MCF 10A (cell line): ENCODE results near the gene RNF213. TPM values are rescaled to one million over a fixed set of nuclear protein-coding genes. Genes with fewer than 3 reads are reported as not detected.
"Not testable (repeated sequence)": the region's sequence is repeated elsewhere in the genome, so short reads cannot be mapped to it uniquely, and the experiment has no call there.

Experiments used
- BruUV-seq: library from RNA; stranded (reverse); fragments of 400-500 nt; replicated peaks from 2 replicates; lab custom pipeline; 2021; lab: Mats Ljungman, UMichigan
- CTCF ChIA-PET: fragments of 300-600 bp; sonication (Branson Sonifier 250); formaldehyde crosslinking; extraction: SDS; loops from one replicate; lab custom pipeline; 2021; ENCODE audit warnings: antibody characterized with exemption, inconsistent platforms; lab: Yijun Ruan, JAX
- POLR2A ChIA-PET: fragments of 300-600, 350-650 bp; sonication (Branson Sonifier 250); formaldehyde crosslinking; extraction: SDS; loops from one replicate; lab custom pipeline; 2020; ENCODE audit warnings: antibody characterized with exemption, inconsistent platforms; lab: Yijun Ruan, JAX
- DNase-seq: peaks from one replicate; pipeline ENCODE4 v3.0.0-alpha.2; 2018; ENCODE audit not compliant: unreplicated experiment
- H3K27ac Mint-ChIP-seq: one replicate; pipeline ENCODE4 v1.8.0; 2022; ENCODE audit warnings: mild to moderate bottlenecking, low read depth, mixed read lengths; ENCODE audit not compliant: unreplicated experiment
- H3K27me3 Mint-ChIP-seq: one replicate; pipeline ENCODE4 v1.8.0; 2022; ENCODE audit warnings: mixed read lengths; ENCODE audit not compliant: insufficient read depth, unreplicated experiment
- H3K36me3 Mint-ChIP-seq: one replicate; pipeline ENCODE4 v1.8.0; 2022; ENCODE audit warnings: mild to moderate bottlenecking, moderate library complexity, mixed read lengths; ENCODE audit not compliant: insufficient read depth, unreplicated experiment
- H3K4me1 Mint-ChIP-seq: one replicate; pipeline ENCODE4 v1.8.0; 2022; ENCODE audit warnings: mixed read lengths; ENCODE audit not compliant: insufficient read depth, unreplicated experiment
- H3K4me3 Mint-ChIP-seq: one replicate; pipeline ENCODE4 v1.8.0; 2022; ENCODE audit warnings: mild to moderate bottlenecking, moderate library complexity, mixed read lengths; ENCODE audit not compliant: unreplicated experiment
- H3K9me3 Mint-ChIP-seq: one replicate; pipeline ENCODE4 v1.8.0; 2022; ENCODE audit warnings: mixed read lengths; ENCODE audit not compliant: unreplicated experiment
- CTCF ChIP-seq: fragments of 200-600 bp; IDR thresholded peaks from one replicate; pipeline ENCODE4 v1.8.0; 2022; ENCODE audit warnings: antibody characterized with exemption, mild to moderate bottlenecking; ENCODE audit not compliant: unreplicated experiment
- intact Hi-C: fragments of 100-400 bp; cut with micrococcal nuclease; formaldehyde crosslinking; loops from 2 replicates; pipeline ENCODE4 v1.14.1; 2022
- total RNA-seq: library from RNA; stranded (reverse); gene quantifications from 2 replicates; pipeline ENCODE4 v1.2.3, GENCODE V29; 2022

Gene RNF213
- total RNA-seq, 1 experiment from 2014 or later = 50.5 TPM

GRCh38 chr17:80396157-80397033 lies 135.7 kb downstream of the RNF213 start:
- ChIA-PET CTCF (interaction anchor here (0.9 kb wide), 1 partner anchor 11 kb away, joined by 3 read pairs; no protein-coding TSS in a partner anchor), POLR2A (interaction anchor here (1.2 kb wide), 1 partner anchor 18 kb away, joined by 3 read pairs; no protein-coding TSS in a partner anchor)
- H3K9me3 Mint-ChIP-seq = no peaks in the 10 kb centered on the region
- H3K27me3 Mint-ChIP-seq = no peaks in the 10 kb centered on the region
- no TSS peak for BruUV-seq
- TF ChIP-seq CTCF = no peak
- intact Hi-C loops = no loop called here
- peaks cover 53% of the 10 kb centered on the region for H3K36me3 Mint-ChIP-seq
- H3K4me3 Mint-ChIP-seq = no peak overlapping the region
- DNase-seq = no peak
- no peaks in the 10 kb centered on the region for H3K4me1 Mint-ChIP-seq
- H3K27ac Mint-ChIP-seq = no peak overlapping the region

- no peaks in the 10 kb centered on the region for H3K27me3 Mint-ChIP-seq
- CTCF ChIA-PET = no interaction called here
- DNase-seq = no peak
- POLR2A ChIA-PET = no interaction called here
- H3K36me3 Mint-ChIP-seq = peaks cover 48% of the 10 kb centered on the region
- no peak for TF ChIP-seq CTCF
- intact Hi-C loops = no loop called here
- no peaks in the 10 kb centered on the region for H3K4me1 Mint-ChIP-seq
- BruUV-seq = no TSS peak
- H3K27ac Mint-ChIP-seq = no peak overlapping the region
- H3K4me3 Mint-ChIP-seq = no peak overlapping the region
- H3K9me3 Mint-ChIP-seq = no peaks in the 10 kb centered on the region
Measured at GRCh38 chr17:80397034-80397387, 136.4 kb downstream of the RNF213 start.

- Mint-ChIP-seq H3K9me3 (no peaks in the 10 kb centered on the region), H3K27ac (no peak overlapping the region), H3K36me3 (peaks cover 41% of the 10 kb centered on the region), H3K27me3 (no peaks in the 10 kb centered on the region), H3K4me3 (no peak overlapping the region), H3K4me1 (no peaks in the 10 kb centered on the region)
- no peak for DNase-seq
- intact Hi-C loops = no loop called here
- ChIA-PET CTCF (no interaction called here), POLR2A (no interaction called here)
- no peak for TF ChIP-seq CTCF
- BruUV-seq = no TSS peak
Measured at GRCh38 chr17:80397686-80398085, 137.0 kb downstream of the RNF213 start.

GRCh38 chr17:80401086-80401485 lies 140.4 kb downstream of the RNF213 start:
- H3K9me3 Mint-ChIP-seq, POLR2A ChIA-PET, H3K4me3 Mint-ChIP-seq, BruUV-seq, intact Hi-C loops, H3K4me1 Mint-ChIP-seq, H3K27ac Mint-ChIP-seq, DNase-seq, CTCF ChIA-PET, H3K27me3 Mint-ChIP-seq: not testable (repeated sequence)
- H3K36me3 Mint-ChIP-seq = peaks cover 14% of the 10 kb centered on the region

GRCh38 chr17:80402102-80402501 lies 141.4 kb downstream of the RNF213 start:
- BruUV-seq, H3K4me3 Mint-ChIP-seq, intact Hi-C loops, H3K9me3 Mint-ChIP-seq, DNase-seq, H3K27ac Mint-ChIP-seq, H3K36me3 Mint-ChIP-seq, H3K27me3 Mint-ChIP-seq, H3K4me1 Mint-ChIP-seq, POLR2A ChIA-PET: not testable (repeated sequence)
- CTCF ChIA-PET = interaction anchor here (0.7 kb wide), 1 partner anchor 99 kb away, joined by 3 read pairs; no protein-coding TSS in a partner anchor
